Measurements from ENCODE around the gene DEPDC7.

The DEPDC7 gene

GRCh38 chr11:33005175-33005574 is 10.5 kb upstream of the DEPDC7 start:
- TF ChIP-seq CTCF (IDR thresholded peaks at IDR 0.05; ENCODE audit: low read depth, low read length, missing control alignments): no peak
- DNase-seq (ENCODE audit: low read depth): no peak
- no peak overlapping the region for H3K4me3 ChIP-seq (ENCODE audit: low read depth, low read length)

- TF ChIP-seq CTCF (IDR thresholded peaks at IDR 0.05; ENCODE audit: low read depth, low read length, missing control alignments): no peak
- no peak overlapping the region for H3K4me3 ChIP-seq (ENCODE audit: low read depth, low read length)
- no peak for DNase-seq (ENCODE audit: low read depth)
Observed at GRCh38 chr11:33006010-33006409, 9.7 kb upstream of the DEPDC7 start.

- TF ChIP-seq CTCF (IDR thresholded peaks at IDR 0.05; ENCODE audit: low read depth, low read length, missing control alignments): no peak
- H3K4me3 ChIP-seq (ENCODE audit: low read depth, low read length): no peak overlapping the region
- DNase-seq (ENCODE audit: low read depth): no peak
Observed at GRCh38 chr11:33013755-33014154, 1.9 kb upstream of the DEPDC7 start.

GRCh38 chr11:33016654-33017053 is 976 bp downstream of the DEPDC7 start:
- no peak for TF ChIP-seq CTCF (IDR thresholded peaks at IDR 0.05; ENCODE audit: low read depth, low read length, missing control alignments)
- no peak overlapping the region for H3K4me3 ChIP-seq (ENCODE audit: low read depth, low read length)
- no peak for DNase-seq (ENCODE audit: low read depth)

GRCh38 chr11:33017478-33017877 is 1.8 kb downstream of the DEPDC7 start:
- H3K4me3 ChIP-seq (ENCODE audit: low read depth, low read length): no peak overlapping the region
- no peak for TF ChIP-seq CTCF (IDR thresholded peaks at IDR 0.05; ENCODE audit: low read depth, low read length, missing control alignments)
- DNase-seq (ENCODE audit: low read depth): no peak

GRCh38 chr11:33017965-33018364 is 2.3 kb downstream of the DEPDC7 start:
- no peak for DNase-seq (ENCODE audit: low read depth)
- no peak overlapping the region for H3K4me3 ChIP-seq (ENCODE audit: low read depth, low read length)
- TF ChIP-seq CTCF (IDR thresholded peaks at IDR 0.05; ENCODE audit: low read depth, low read length, missing control alignments): no peak

- H3K4me3 ChIP-seq (ENCODE audit: low read depth, low read length): no peak overlapping the region
- no peak for TF ChIP-seq CTCF (IDR thresholded peaks at IDR 0.05; ENCODE audit: low read depth, low read length, missing control alignments)
- DNase-seq (ENCODE audit: low read depth): no peak
Observed at GRCh38 chr11:33018840-33019239, 3.2 kb downstream of the DEPDC7 start.

Measured in GM12864 (cell line).